Measurements from ENCODE around the gene CCL2. TPM values are rescaled to one million over a fixed set of nuclear protein-coding genes. Genes with fewer than 3 reads are reported as not detected.

The CCL2 gene
- total and polyA plus RNA-seq, 2 donors from 2014 or later: 49.9 to 53.5 TPM

GRCh38 chr17:34252444-34253138, 2.5 kb upstream of the CCL2 start:
- FAIRE-seq: peak; percentile 90
- no peak for TF ChIP-seq CTCF (IDR thresholded peaks at IDR 0.05; ENCODE audit: borderline replicate concordance, extremely low read depth, insufficient read depth)
- DNase-seq: peak; percentile 66 to 98 (median 73)

GRCh38 chr17:34253139-34253525, 2.0 kb upstream of the CCL2 start:
- H3K4me1 ChIP-seq (ENCODE audit: control insufficient read depth in 2 of 3, insufficient read depth in 2 of 3, low read depth in 1 of 3, low read length in 3 of 3): peaks cover 0 to 29% (median 27%) of the 10 kb centered on the region in 3 donors
- peak overlapping the region; percentile 40 to 71 for H3K27ac ChIP-seq (ENCODE audit: low read depth in 2 of 2, low read length in 2 of 2)
- no peaks in the 10 kb centered on the region for H3K27me3 ChIP-seq (ENCODE audit: control insufficient read depth, insufficient read depth, low read length)
- H3K9me3 ChIP-seq (ENCODE audit: control insufficient read depth in 2 of 3, insufficient read depth in 1 of 3, low read length in 3 of 3): no peaks in the 10 kb centered on the region
- no peak for DNase-seq
- no peak overlapping the region for H3K4me3 ChIP-seq (ENCODE audit: low read length in 3 of 3)
- no peak for TF ChIP-seq CTCF (IDR thresholded peaks at IDR 0.05; ENCODE audit: borderline replicate concordance, extremely low read depth, insufficient read depth)
- intact Hi-C loops (cut with DNase I): loop anchor here (10.0 kb wide), 1 partner anchor 62 kb away; the partner anchor contains the start of gene CCL8
- H3K36me3 ChIP-seq (ENCODE audit: control insufficient read depth in 2 of 3, insufficient read depth in 3 of 3, low read length in 3 of 3): no peaks in the 10 kb centered on the region
- FAIRE-seq: no peak
- peak overlapping the region in 1 of 3 donors; percentile 2 for H3K9ac ChIP-seq (ENCODE audit: low read length in 3 of 3)

More at GRCh38 chr17:34252444-34253138, 2.5 kb upstream of the CCL2 start:
- intact Hi-C loops (cut with DNase I): loop anchor here (10.0 kb wide), 1 partner anchor 62 kb away; the partner anchor contains the start of gene CCL8
- H3K9ac ChIP-seq (ENCODE audit: low read length in 3 of 3): peak overlapping the region in 1 of 3 donors; percentile 2
- peak overlapping the region; percentile 40 to 71 for H3K27ac ChIP-seq (ENCODE audit: low read depth in 2 of 2, low read length in 2 of 2)
- peaks cover 0 to 30% (median 29%) of the 10 kb centered on the region in 3 donors for H3K4me1 ChIP-seq (ENCODE audit: control insufficient read depth in 2 of 3, insufficient read depth in 2 of 3, low read depth in 1 of 3, low read length in 3 of 3)
- no peak overlapping the region for H3K4me3 ChIP-seq (ENCODE audit: low read length in 3 of 3)
- no peaks in the 10 kb centered on the region for H3K36me3 ChIP-seq (ENCODE audit: control insufficient read depth in 2 of 3, insufficient read depth in 3 of 3, low read length in 3 of 3)
- no peaks in the 10 kb centered on the region for H3K27me3 ChIP-seq (ENCODE audit: control insufficient read depth, insufficient read depth, low read length)
- no peaks in the 10 kb centered on the region for H3K9me3 ChIP-seq (ENCODE audit: control insufficient read depth in 2 of 3, insufficient read depth in 1 of 3, low read length in 3 of 3)

- Histone ChIP-seq H3K9me3 (ENCODE audit: control insufficient read depth in 2 of 3, insufficient read depth in 1 of 3, low read length in 3 of 3) (no peaks in the 10 kb centered on the region), H3K36me3 (ENCODE audit: control insufficient read depth in 2 of 3, insufficient read depth in 3 of 3, low read length in 3 of 3) (no peaks in the 10 kb centered on the region), H3K9ac (ENCODE audit: low read length in 3 of 3) (no peak overlapping the region), H3K27me3 (ENCODE audit: control insufficient read depth, insufficient read depth, low read length) (no peaks in the 10 kb centered on the region), H3K27ac (ENCODE audit: low read depth in 2 of 2, low read length in 2 of 2) (peak overlapping the region; percentile 67 to 74), H3K4me3 (ENCODE audit: low read length in 3 of 3) (peak overlapping the region in 1 of 3 donors; percentile 57), H3K4me1 (ENCODE audit: control insufficient read depth in 2 of 3, insufficient read depth in 2 of 3, low read depth in 1 of 3, low read length in 3 of 3) (peaks cover 0 to 26% (median 25%) of the 10 kb centered on the region in 3 donors)
- FAIRE-seq: no peak
- intact Hi-C loops (cut with DNase I): loop anchor here (10.0 kb wide), 1 partner anchor 61 kb away; the partner anchor contains the start of gene CCL8
- no peak for TF ChIP-seq CTCF (IDR thresholded peaks at IDR 0.05; ENCODE audit: borderline replicate concordance, extremely low read depth, insufficient read depth)
- no peak for DNase-seq
These were observed 939 bp upstream of the CCL2 start for GRCh38 chr17:34254146-34254545.
